ENCODE data around the gene LSAMP.

Gene LSAMP

DNA sequence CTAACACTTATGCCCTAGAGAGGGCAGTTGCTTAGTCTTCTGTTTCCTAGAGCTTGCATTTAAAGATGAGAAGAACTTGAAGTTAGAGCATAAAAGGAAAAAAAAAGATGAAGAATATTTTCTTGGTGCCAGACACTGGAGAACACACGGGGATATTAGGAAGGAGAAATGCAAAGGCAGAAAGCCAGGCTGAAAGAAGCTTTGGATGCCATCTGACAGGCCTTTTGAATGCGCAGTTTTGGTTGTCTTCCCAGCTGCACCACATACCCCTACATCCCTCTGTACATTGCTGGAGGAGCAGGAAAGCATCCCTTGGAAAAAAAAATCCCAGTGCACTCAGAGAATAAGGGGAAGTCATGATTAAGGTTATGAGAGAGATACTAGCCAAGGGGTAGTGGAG, 443.1 kb downstream of the LSAMP start:
- no peak for DNase-seq

DNA sequence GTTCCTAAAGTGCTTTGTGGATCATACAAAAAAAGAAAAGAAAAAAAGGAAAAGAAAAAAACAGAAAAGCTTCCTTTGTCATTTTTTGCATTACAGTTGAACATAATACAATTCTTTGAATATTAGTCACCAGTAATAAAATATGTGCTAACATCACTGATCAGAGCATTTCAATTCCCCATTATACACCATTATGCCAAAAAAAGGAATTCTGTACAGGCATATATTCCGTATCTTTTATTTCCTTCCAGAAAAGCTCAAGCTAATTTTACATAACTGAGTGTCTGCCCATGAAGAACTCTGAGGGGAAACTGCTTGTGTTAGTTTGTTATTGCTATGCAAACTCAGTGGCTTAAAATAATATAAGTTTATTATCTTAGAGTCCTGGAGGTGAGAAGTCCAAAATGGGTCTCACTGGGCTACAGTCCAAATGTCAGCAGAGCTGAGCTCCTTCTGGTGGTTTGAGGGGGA, 444.1 kb downstream of the LSAMP start:
- DNase-seq, result no peak

DNA sequence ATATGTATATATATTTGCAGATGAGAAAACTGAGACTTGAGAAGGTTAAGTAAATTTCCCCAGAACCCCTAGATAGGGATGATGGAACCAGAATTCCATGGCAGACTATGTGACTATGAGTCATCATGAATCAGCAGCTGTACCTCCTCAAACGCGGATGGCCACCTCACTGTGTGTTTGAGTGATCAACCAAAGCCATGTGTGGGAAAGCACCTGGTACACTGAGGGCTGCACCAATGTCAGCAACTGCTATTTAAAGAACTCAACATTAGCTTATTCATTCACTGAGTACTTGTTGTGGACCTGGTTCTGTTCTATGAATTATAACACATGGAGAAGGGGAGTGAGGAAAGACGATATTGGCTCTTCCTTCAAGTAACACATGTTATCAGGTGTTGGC, 445.0 kb downstream of the LSAMP start:
- DNase-seq, result no peak

DNA sequence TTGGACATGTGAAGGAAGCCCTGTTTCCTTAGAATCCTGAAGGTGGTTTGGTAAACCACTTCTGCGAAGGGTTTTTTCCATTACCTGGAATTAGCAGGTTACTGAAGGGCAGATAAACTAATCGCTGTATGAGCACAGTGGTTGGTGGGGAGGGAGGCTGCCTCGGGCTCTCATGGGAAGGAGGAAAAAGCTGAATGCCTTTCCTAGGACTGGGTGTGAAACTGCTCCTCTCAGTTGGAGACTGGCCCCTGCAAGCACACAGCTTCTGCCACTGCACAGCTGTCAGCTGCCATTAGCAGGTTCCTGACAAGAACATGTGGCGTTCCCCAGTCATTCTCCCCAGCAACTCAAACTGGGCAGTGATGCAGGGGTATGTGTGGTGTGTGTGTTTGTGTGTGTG, 445.7 kb downstream of the LSAMP start:
- DNase-seq, result no peak

DNA sequence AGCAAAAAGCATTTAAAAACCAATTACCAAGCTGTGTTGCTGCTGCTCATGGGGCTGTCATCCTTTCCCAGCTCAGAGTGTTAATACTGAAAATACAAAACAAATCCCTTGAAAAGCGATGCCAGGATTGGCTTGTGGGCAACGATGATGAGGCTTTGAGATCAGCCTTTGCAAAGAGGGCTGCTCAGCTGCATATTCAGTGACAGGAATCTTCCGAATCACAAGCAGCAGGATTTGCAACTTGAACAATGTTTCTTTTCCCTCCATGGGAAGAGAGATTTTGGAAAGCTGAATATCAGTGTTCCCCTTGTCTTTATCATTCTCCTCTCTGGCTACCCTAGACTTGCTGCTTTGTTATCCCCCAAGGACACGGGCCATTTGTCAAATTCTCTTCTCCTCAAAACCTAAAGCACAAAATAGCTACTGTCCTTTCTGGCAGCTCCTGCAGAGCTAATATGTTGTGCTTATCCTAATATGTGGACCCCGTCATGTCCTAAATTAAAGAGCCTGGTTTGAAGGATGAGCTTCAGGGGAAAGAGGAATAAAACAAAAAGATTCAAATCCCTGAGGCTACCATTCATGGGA, 446.2 kb downstream of the LSAMP start:
- DNase-seq, result no peak

DNA sequence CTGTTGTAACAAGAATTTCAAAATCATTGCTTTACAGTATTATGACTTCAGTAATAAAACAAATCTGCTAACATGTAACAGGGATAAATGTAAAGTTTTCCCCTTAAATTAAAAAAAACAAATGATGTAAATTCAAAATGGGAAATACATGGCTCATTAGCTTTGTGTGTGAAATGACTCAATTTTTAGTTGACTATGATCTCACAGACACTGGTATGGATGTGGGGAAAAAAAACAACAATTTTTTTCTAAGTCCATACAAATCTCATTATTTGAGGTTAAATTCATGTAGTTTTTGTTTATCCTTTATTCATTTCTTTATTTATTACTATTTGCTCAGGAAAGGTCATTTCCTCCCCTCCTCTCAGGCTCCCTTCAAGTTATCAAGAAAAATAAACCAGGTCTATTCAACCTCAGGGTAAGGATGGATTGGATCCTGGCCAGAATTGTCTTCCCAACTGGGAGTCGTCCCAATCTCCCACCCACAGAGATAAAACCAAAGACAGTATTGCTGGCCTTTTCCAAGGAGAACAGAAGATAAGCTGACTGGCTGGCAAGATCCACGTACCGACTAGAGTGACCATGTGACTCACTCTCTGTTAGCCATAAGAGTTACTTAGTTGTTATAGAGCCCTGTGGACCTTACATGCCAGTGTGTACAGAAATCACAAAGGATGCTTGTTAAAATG, 448.7 kb downstream of the LSAMP start:
- no peak for DNase-seq

DNA sequence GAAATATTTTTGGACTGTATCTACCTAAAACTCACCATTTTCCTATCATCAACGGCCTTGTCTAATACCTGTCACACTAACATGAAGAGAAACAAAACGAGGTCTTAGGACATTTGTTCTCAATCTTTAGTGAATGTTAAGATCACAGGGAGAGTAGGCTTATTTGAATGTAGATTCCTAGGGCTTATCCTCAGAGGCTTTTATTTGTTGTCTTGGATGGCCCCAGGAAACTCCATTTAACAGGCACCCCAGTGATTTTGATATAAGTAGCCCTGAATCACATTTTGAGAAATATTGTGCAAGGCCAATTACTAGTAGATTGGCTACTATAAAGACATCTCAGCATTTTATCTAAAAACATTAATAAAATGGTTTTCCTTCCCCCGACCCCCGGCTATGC, 454.6 kb downstream of the LSAMP start:
- DNase-seq, result no peak

DNA sequence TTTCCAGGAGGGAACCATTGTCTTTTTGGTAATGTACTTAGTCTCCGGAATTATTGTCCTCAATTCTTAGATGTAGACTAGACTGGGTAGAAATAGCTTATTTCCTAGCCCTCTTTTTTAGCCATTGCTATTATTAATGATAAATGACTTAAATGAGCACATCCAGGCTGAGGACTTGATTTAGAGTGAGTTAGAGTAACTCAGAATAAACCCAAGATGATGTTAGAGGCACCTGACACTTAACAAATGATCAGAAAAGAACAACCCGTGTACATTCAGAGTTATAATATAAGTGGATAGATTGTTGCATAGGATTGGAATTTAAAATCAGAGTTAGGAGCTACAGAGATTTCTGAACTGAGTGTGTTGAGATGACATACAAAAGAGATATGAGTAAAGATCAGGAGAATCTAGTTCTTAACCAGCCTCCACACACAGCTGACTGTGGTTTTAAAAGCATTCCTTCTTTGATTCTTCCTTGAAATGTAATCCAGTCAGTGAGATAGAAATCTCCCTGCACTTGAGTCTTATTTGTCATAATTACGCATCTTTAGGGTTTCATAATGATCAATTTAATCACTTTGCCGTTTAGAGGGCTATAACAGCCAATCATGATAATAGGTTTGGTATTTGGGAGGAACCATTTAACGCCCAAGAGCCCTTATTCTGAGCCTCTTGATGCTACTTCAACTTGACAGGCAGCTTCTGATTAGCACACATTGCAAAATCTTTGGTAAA, 455.4 kb downstream of the LSAMP start:
- no peak for DNase-seq

DNA sequence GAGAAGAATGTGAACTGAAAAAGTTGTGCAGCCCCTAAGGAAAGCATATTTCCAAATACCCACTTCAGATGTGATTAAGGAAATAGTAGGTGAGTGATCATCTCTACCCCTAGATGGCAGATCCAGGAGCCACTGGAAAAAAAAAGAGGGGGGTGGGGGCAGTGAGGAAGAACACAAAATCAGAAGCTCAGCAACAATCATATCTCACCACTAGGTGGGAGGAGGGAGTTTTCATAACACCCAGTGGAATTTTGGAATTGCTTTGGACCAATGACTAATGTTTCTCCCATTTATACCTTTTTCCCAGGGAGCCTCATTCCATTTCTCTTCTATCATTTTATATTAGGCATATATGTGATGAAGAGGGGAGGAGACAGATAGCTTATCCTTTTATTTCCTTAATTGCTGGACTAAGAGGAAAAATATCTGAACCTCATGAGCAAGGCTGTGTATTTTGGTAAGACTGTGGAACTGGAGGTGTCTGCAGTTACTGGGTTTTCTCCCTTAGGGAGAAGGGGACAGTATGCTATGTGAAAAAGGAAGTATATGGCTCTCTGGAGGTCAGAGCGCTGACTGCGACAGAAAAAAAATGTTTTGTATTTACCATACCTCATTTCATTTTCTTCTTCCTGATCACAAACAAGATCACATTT, 458.6 kb downstream of the LSAMP start:
- no peak for DNase-seq

DNA sequence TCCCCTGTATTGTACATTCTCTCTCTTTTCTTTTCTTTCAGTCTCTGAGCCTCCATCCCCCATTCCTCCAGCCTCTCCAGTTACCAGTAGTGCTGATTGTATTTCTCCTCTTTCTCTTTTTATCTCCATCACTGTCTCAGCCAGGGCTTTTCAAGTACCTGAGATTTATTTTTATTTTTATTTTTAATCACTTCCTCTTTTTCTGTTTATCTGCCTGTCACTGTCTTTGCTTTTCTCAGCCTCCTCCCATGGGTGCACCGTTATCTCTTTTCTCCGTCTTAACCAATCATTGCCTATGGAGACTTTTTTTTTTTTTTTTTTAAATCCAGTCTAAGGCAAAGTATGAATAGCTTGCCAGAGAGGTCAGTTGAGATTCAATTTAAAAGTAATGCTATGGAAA, 462.7 kb downstream of the LSAMP start:
- DNase-seq, result peak; percentile 5

DNA sequence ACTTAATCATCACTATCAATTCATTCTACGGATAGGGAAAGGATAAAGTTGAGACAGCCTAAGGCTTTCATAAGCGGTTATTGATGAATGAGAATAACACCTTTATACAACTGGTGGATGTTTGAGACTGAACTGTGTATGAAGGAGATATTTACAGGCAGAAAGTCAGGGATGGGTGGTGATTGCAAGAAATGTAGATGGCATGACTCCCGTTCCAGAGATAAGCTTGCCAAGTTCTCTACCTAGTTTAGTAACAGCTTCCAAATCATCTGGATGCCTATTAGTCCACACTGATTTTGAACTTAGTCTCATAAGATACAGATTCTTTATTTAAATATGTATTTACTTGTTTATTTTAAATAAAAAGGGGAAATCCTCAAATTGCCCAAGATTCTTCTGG, 463.2 kb downstream of the LSAMP start:
- no peak for DNase-seq

DNA sequence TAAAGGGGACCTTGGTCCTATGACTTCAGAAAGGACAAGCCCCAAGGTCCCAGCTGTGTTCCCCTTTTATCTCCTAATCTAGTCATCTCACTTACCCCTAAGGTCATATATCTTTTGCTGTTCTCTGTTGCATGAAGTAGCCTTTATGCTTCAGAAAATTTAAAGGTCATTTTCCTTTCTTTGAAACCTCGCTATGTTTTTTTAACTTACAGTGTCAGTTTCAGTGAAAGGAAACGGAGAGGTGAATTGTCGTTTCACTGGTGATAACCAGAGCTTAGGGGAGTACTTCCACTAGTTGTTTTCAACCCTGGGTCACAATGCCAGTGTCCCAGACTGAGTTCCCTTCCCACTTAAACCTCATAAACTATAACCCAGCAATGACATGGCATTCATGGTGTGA, 464.6 kb downstream of the LSAMP start:
- DNase-seq, result no peak

DNA sequence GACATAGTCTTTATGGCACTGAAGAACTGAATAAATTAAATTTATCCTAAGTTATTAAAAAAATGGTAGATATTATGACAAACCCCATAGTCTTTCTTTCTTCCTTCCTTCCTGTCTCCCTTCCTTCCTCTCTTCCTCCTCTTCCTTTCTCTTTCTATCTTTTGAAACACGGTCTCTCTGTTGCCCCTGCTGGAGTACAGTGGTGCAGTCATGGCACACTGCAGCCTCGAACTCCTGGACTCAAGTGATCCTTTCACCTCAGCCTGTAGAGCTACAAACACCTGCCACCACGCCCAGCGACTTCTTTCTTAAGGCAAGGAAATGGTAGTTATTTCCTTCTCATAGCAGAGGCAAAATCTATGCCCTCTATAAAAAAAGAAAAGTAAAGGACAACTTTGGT, 467.4 kb downstream of the LSAMP start:
- no peak for DNase-seq

DNA sequence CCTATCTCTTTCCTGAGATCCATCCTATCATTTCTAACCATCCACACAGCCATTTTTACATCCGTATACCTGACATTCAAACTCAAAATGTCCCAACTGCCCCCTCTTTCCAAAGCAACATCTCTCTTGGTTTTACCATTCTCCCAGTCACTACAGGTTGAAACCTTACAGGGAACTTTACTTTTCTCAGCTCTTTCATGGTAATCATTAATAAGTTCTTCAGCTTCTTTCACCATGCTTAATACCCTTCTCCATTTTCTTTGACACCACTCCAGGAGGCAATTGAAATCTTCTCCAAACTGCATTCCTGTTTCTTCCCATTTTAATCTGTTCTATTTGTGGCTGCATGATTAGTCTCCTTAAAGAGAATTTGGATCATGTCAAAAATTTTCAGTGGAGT, 469.5 kb downstream of the LSAMP start:
- no peak for DNase-seq

DNA sequence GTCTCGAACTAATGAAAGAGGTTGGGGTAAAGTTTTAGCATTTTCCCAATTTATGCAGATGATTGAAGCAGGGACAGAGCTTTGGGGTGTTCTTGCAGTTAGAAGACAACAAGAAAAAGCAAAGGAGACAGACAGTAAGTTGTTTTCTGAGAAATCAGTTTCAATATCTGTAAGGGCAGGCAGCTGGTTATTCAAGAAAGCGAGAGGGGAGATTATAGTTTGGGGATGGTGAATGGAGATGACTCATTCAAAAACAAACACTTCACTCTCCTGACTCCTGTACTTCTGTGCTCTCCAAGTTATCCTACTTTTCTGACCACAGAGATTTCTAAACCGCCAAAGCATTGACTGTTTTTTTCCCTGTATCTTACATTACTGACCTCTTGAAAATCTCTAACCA, 469.9 kb downstream of the LSAMP start:
- DNase-seq, result peak; percentile 68

DNA sequence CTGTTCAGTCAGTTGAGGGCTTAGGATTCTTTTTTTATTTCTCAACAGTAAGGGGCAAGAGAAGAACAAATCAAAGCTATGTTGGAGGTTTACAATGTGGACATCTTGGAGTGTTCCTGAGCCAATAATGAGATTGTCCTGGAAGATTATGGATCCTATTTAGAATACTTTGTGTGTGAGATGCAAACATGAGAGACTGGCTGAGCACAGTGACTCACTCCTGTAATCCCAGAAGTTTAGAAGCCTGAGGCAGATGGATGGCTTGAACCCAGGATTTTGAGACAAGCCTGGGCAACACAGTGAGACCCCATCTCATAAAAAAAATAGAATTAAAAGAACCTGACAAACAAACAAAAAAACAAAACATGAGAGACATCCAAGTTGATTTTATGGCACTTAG, 470.3 kb downstream of the LSAMP start:
- DNase-seq, result no peak

DNA sequence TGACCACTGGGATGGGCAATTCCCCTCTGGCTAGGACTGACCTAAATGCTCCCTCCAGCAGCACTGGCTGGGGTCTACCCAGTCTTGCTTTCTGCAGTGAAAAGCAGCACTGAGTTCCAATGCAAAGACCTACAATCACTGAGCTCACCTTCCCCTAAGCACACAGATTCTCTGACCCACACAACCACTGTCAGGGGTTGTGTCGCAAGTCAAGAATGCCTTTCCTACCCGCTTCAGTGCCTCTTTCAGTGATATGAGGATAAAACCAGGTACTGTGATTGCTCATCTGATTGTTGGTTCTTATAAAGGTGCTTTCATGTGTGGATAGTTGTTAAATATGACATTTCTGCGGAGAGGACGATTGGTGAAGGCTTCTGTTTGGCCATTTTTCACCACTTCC, 476.4 kb downstream of the LSAMP start:
- DNase-seq, result no peak

DNA sequence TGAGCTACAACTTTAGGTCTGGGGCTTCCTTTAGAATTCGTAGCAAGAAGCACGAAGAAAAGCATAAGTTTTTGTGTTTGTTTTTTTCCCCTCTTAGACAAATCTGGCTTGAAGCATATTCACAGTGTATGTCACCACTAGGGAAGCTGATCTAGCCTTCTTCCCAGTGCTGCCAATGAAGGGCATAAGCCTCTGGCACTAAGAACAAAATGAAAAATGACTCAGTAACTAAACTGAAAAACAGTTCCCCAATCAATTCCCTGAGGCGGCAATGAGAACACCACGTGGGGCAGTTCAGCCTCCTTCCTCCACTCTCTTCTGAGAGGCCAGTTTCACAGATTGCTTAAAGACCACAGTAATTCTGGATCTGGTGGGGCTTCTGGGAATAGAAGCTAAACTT, 483.9 kb downstream of the LSAMP start:
- no peak for DNase-seq

DNA sequence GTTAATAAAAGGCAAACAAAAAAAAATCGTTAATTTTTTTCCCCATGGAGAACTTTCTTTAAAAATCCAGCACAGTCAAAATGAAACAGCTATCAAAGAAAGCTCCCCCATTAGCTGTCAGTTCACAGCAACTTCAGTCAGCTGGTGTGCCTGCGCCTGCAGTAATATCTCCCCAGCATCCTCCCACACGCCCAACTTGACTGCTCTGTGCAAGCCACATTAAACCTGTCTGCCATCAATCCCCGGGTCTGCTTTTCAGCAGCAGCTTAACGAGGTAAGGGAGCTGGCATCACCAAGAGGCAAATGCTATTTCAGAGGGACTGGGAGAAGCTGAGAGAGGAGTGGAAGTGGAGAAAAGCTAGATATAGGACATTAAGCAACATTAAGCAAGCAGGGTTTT, 484.5 kb downstream of the LSAMP start:
- DNase-seq, result no peak

DNA sequence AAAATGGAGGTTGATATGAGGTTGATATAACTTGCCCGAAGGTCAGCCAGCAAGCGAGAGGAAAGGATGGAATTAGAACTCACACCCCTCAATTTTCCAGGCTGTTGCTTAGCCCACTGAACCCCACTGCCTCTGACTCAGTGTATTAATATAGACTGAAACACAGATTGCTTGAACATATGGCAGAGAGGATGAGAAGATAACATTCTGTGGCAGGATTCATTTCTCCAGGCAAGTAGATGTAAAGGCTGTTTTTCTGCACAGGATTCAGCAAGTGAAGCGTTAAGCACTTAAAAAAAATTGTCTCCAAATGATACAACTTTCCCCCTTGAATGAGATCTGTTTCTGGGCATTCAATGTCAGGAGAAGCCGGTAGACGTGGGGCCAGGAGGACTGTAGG, 486.8 kb downstream of the LSAMP start:
- DNase-seq, result no peak

DNA sequence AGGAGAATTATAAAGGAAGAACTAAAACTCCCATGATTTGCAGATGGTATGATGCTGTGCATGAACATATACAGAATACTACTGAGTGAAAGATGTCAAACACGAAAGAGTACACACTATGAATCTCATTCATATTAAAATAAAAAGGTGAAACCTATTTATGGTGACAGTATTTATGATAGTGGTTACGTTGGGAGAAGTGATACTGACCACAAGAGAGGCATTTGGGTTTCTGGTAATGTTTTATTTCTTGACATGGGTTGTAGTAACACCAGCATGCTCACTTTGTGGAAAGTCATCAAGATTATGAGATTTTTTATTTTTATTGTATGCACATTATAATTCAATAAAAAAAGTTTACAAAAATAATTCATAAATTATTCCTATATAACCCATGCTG, 498.0 kb downstream of the LSAMP start:
- no peak for DNase-seq

DNA sequence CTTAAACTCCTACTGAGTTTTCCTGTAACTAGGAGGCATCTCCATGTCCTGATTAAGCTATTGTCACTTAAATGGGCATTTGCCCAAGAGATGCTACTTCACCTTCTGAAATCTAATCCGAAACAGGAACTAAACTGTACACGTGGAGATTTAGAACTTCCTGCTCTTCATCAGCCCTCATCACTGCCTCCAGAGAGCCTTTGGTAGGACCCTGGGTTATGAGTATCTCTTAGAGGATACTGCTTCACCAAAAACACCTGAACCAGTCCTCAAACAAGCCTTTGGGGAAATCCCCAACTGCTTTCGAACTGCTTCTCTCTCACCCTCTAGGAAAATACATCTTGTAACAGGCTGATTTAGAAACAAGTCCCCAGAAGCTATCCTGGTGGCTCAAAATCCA, 501.7 kb downstream of the LSAMP start:
- DNase-seq, result no peak

DNA sequence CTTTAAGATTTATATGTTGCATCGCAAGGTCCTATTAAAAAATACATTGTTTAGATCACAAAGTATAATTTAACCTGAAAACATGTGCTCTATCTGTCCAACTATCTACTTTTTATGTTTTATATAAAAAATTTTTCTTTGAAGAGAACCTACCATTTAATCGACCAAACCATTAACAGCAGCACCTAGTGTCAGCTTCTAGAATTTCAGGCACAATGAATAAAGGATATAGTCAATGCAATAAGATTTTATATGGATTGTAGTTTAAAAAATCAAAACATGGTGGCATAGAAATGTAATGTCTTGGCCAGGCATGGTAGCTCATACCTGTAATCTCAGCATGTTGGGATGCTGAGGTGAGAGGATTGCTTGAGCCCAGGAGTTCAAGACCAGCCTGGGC, 508.2 kb downstream of the LSAMP start:
- DNase-seq, result no peak

DNA sequence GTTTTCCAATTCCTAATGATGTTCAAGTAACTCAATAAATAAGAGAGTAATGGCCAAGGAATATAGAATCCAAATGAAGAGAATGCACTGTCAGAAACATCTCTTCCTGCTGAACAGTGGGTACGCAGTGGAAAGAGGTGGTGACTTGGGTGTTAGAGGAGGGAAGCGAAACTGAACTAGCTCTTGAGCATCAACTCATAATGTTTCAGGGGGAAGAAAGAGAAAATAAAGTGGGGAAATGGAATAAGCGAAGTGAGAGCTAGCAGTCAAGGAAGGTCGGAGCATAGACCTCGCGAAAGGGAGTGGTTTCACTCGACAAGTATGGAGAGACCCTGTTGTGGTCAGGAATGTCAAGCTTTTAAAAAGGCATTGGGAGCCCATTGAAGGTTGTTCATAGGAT, 512.5 kb downstream of the LSAMP start:
- DNase-seq, result no peak
